ENCODE data around the gene NHSL2.

Gene NHSL2

GRCh38 chrX:72143609-72143907 is 232.9 kb downstream of the NHSL2 start:
- Histone ChIP-seq H3K9ac (no peak overlapping the region), H2AFZ (ENCODE audit: low read depth) (no peak overlapping the region), H4K20me1 (ENCODE audit: insufficient read depth) (no peaks in the 10 kb centered on the region), H3K79me2 (ENCODE audit: insufficient read depth, low read depth) (no peaks in the 10 kb centered on the region), H3K4me1 (ENCODE audit: low read depth, poor library complexity, severe bottlenecking) (peaks cover 67% of the 10 kb centered on the region), H3K27me3 (ENCODE audit: insufficient read depth, low read depth) (no peaks in the 10 kb centered on the region), H3K27ac (peak overlapping the region; percentile 30; the same call in 1 of the 2 replicates), H3K4me2 (peak overlapping the region; percentile 93), H3K4me3 (IDR thresholded peaks at IDR 0.05; ENCODE audit: insufficient read depth, low read depth, low read length) (no peak overlapping the region), H3K36me3 (ENCODE audit: insufficient read depth) (no peaks in the 10 kb centered on the region)
- no peak for TF ChIP-seq CTCF (conservative IDR thresholded peaks at IDR 0.05; ENCODE audit: low read depth, low read length)

DNA sequence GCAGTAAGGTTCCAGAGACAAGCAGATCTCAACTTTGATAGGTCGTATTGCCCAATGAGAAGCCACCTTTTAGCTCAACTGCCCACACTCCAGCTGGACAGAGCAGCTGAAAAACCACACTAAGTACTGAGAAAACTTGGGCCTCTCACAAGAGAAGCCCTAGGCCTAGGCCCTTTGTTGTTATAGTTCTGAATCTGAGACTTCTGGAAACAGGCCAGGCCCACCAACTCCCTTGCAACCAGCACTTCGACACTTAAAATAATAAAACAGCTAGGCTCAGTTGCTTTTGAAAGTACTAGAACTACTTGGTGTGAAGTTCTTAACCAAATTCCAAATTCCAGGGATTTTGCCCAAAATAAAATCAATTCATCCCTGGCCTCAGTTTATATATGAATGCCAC is 234.5 kb downstream of the NHSL2 start:
- H3K4me3 ChIP-seq (IDR thresholded peaks at IDR 0.05; ENCODE audit: insufficient read depth, low read depth, low read length): no peak overlapping the region

GRCh38 chrX:72146527-72146926 is 235.9 kb downstream of the NHSL2 start:
- Histone ChIP-seq H3K4me2 (no peak overlapping the region; the same call in 1 of the 2 replicates), H3K27me3 (ENCODE audit: insufficient read depth, low read depth) (no peaks in the 10 kb centered on the region), H3K36me3 (ENCODE audit: insufficient read depth) (no peaks in the 10 kb centered on the region), H3K9ac (no peak overlapping the region), H4K20me1 (ENCODE audit: insufficient read depth) (no peaks in the 10 kb centered on the region), H2AFZ (ENCODE audit: low read depth) (no peak overlapping the region), H3K79me2 (ENCODE audit: insufficient read depth, low read depth) (no peaks in the 10 kb centered on the region), H3K27ac (no peak overlapping the region), H3K4me1 (ENCODE audit: low read depth, poor library complexity, severe bottlenecking) (peaks cover 52% of the 10 kb centered on the region), H3K4me3 (IDR thresholded peaks at IDR 0.05; ENCODE audit: insufficient read depth, low read depth, low read length) (no peak overlapping the region)
- TF ChIP-seq CTCF (conservative IDR thresholded peaks at IDR 0.05; ENCODE audit: low read depth, low read length): no peak

More for the DNA sequence above, 234.5 kb downstream of the NHSL2 start:
- peak overlapping the region; percentile 6; the same call in 1 of the 2 replicates for H3K9ac ChIP-seq
- no peaks in the 10 kb centered on the region for H3K79me2 ChIP-seq (ENCODE audit: insufficient read depth, low read depth)
- H4K20me1 ChIP-seq (ENCODE audit: insufficient read depth): no peaks in the 10 kb centered on the region
- H3K27me3 ChIP-seq (ENCODE audit: insufficient read depth, low read depth): no peaks in the 10 kb centered on the region
- peaks cover 65% of the 10 kb centered on the region for H3K4me1 ChIP-seq (ENCODE audit: low read depth, poor library complexity, severe bottlenecking)
- H3K4me2 ChIP-seq: peak overlapping the region; percentile 87
- H3K36me3 ChIP-seq (ENCODE audit: insufficient read depth): no peaks in the 10 kb centered on the region
- peak overlapping the region; percentile 54; the same call in 1 of the 2 replicates for H3K27ac ChIP-seq
- no peak overlapping the region for H2AFZ ChIP-seq (ENCODE audit: low read depth)
- TF ChIP-seq CTCF (conservative IDR thresholded peaks at IDR 0.05; ENCODE audit: low read depth, low read length): no peak

DNA sequence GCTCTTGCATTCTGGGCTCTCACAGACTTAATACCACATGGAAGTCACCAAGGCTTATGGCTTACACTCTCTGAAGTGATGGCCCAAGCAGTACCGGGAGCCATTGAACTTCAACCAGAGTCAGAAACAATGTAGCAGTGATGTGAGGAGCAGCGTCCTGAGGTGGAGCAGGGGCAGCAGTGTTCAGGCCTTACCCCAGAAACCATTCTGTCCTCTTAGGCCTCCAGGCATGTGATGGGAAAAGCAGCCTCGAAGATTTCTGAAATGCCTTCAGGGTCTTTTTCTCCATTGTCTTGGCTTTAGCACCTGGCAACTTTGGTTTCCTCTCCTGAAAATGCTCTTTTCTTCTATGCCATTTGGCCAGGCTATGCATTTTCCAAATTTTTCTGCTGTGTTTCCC is 248.1 kb downstream of the NHSL2 start:
- Histone ChIP-seq H3K4me3 (IDR thresholded peaks at IDR 0.05; ENCODE audit: insufficient read depth, low read depth, low read length) (no peak overlapping the region), H4K20me1 (ENCODE audit: insufficient read depth) (no peaks in the 10 kb centered on the region), H3K4me1 (ENCODE audit: low read depth, poor library complexity, severe bottlenecking) (no peaks in the 10 kb centered on the region), H3K27ac (no peak overlapping the region), H3K4me2 (no peak overlapping the region), H2AFZ (ENCODE audit: low read depth) (no peak overlapping the region), H3K79me2 (ENCODE audit: insufficient read depth, low read depth) (no peaks in the 10 kb centered on the region), H3K27me3 (ENCODE audit: insufficient read depth, low read depth) (no peaks in the 10 kb centered on the region), H3K36me3 (ENCODE audit: insufficient read depth) (no peaks in the 10 kb centered on the region), H3K9ac (no peak overlapping the region)
- no peak for TF ChIP-seq CTCF (conservative IDR thresholded peaks at IDR 0.05; ENCODE audit: low read depth, low read length)

All from KMS-11 (cell line).